Body of pancreas (tissue), 4 donors: ENCODE data around the gene TCEANC. TPM values are rescaled to one million over a fixed set of nuclear protein-coding genes. Genes with fewer than 3 reads are reported as not detected.

ENCODE experiments used
- ATAC-seq: fragments of 150-250 bp; one replicate; pipeline ENCODE4 v1.9.1; 2016
- DNase-seq, 4 donors: peaks; one replicate each; pipeline ENCODE4 v3.0.0-alpha.2; 2019
- H3K27ac ChIP-seq, 4 donors: fragments of 200-600 bp; sonication (generic); 1 replicate in 3 of 4; 2 replicates in 1 of 4; pipeline versions ENCODE4 v1.5.1 to v1.6.1; 2016 to 2019; ENCODE audit warnings: mild to moderate bottlenecking in 1 of 4, mixed read lengths in 1 of 4, moderate library complexity in 1 of 4
- H3K27me3 ChIP-seq, 2 donors: fragments of 200-600 bp; sonication (generic); one replicate each; pipeline ENCODE4 v1.6.0; 2016; ENCODE audit warnings: mild to moderate bottlenecking in 1 of 2
- H3K36me3 ChIP-seq, 2 donors: fragments of 200-600 bp; sonication (generic); replicated peaks in 1 of 2; 2 replicates each; pipeline ENCODE4 v1.5.1; 2016; ENCODE audit warnings: low read depth in 2 of 2; ENCODE audit not compliant: insufficient read depth in 1 of 2
- H3K4me1 ChIP-seq: fragments of 200-600 bp; sonication (generic); one replicate; pipeline ENCODE4 v1.6.0; 2016
- H3K4me3 ChIP-seq, 2 donors: fragments of 200-600 bp; sonication (generic); 1 replicate in 1 of 2; 2 replicates in 1 of 2; pipeline ENCODE4 v1.5.1; 2016 to 2019
- H3K9me3 ChIP-seq, 3 donors: fragments of 200-600 bp; sonication (generic); 1 replicate in 2 of 3; 2 replicates in 1 of 3; pipeline ENCODE4 v1.5.1; 2016
- POLR2A ChIP-seq, 3 donors: fragments of 450-650 bp; IDR thresholded peaks; one replicate each; pipeline ENCODE4 v1.6.1; 2016; ENCODE audit warnings: antibody characterized with exemption in 3 of 3, mild to moderate bottlenecking in 2 of 3
- whole genome bisulfite sequencing, 2 donors: methylation state at CpG; one replicate each; pipeline ENCODE4 v1.1.5; 2017; 5-methylcytosine and 5-hydroxymethylcytosine counted together
- intact Hi-C: fragments of 100-400 bp; cut with DNase I; formaldehyde crosslinking; loops from one replicate; pipeline ENCODE4 v1.15.1; 2023
- total RNA-seq, 2 donors: library from RNA; depleted of rRNA; stranded (reverse); fragments of >200 nt; gene quantifications; one replicate each; pipeline ENCODE4 v1.1.0, GENCODE V29; 2016
- TF ChIP-seq, protein P1 (sequence below), 7 experiments: fragments of 450-650 bp in 4 of 7; fragments of 200-600 bp in 3 of 7; sonication (generic) in 3 of 7; IDR thresholded peaks; one replicate each; pipeline ENCODE4 v1.5.1; 2016 to 2019; ENCODE audit warnings: antibody characterized with exemption in 7 of 7

TCEANC gene
- total RNA-seq, 2 donors from 2014 or later, result 3.1 to 5.3 TPM

DNA sequence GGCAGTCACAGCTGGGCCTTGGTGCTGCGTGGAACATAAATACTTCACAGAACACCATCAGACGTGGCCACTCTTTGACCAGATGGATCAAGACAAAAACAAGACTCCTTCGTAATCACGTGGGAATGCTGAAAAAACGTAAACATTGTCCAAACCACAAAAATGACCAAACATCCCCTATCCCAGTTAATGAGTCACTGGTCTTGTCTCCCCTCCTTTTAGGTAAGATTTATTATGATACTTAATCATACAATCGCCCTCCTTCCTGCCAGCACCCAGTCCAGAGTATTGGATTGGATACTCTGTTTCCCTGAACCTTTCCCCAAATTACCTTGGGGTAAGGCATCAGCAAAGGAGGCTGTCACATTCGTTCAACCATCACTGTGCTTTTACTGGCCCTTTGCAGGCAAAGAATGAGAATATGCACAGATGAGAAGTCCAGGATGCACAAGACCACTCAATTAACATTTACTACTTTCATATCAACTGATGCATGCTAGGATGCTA lies 601 bp upstream of the TCEANC start:
- Histone ChIP-seq H3K27ac (peak overlapping the region; percentile 37 to 96 (median 78)), H3K4me1 (peaks cover 6% of the 10 kb centered on the region), H3K4me3 (no peak overlapping the region), H3K27me3 (no peaks in the 10 kb centered on the region), H3K9me3 (no peaks in the 10 kb centered on the region), H3K36me3 (no peaks in the 10 kb centered on the region)
- intact Hi-C loops, result no loop called here
- WGBS, 2 donors, result 13 to 18% methylated on average over 7 of the region's 7 CpGs
- no peak for DNase-seq
- no peak for TF ChIP-seq POLR2A (IDR thresholded peaks at IDR 0.05)
- TF ChIP-seq, protein P1, sequence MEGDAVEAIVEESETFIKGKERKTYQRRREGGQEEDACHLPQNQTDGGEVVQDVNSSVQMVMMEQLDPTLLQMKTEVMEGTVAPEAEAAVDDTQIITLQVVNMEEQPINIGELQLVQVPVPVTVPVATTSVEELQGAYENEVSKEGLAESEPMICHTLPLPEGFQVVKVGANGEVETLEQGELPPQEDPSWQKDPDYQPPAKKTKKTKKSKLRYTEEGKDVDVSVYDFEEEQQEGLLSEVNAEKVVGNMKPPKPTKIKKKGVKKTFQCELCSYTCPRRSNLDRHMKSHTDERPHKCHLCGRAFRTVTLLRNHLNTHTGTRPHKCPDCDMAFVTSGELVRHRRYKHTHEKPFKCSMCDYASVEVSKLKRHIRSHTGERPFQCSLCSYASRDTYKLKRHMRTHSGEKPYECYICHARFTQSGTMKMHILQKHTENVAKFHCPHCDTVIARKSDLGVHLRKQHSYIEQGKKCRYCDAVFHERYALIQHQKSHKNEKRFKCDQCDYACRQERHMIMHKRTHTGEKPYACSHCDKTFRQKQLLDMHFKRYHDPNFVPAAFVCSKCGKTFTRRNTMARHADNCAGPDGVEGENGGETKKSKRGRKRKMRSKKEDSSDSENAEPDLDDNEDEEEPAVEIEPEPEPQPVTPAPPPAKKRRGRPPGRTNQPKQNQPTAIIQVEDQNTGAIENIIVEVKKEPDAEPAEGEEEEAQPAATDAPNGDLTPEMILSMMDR (IDR thresholded peaks at IDR 0.05), result no peak
- no peak for ATAC-seq

DNA sequence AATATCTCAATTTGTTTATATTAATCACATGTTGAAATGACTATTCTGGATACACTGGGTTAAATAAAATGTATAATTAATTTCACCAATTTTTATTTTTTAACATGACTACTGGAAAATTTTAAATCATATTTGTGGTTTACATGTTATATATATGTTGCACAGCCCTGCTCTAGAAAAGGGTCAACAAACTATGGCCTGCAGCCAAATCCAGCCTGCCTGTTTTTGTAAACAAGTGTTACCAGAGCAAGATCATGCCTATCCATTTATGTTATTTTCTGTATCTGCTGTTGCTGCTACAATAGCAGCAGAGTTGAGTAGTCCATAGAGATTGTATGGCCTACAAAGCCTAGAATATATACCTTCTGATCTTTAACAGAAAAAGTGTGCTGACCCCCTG lies 1.2 kb downstream of the TCEANC start:
- no peaks in the 10 kb centered on the region for H3K27me3 ChIP-seq
- H3K36me3 ChIP-seq, result no peaks in the 10 kb centered on the region
- H3K9me3 ChIP-seq, result no peaks in the 10 kb centered on the region
- H3K27ac ChIP-seq, result peak overlapping the region in 3 of 4 donors; percentile 90 to 96 (median 95)
- ATAC-seq, result no peak
- H3K4me1 ChIP-seq, result peaks cover 10% of the 10 kb centered on the region
- DNase-seq, result no peak
- TF ChIP-seq, protein P1 (IDR thresholded peaks at IDR 0.05), result no peak
- no peak for TF ChIP-seq POLR2A (IDR thresholded peaks at IDR 0.05)
- intact Hi-C loops, result no loop called here
- no peak overlapping the region for H3K4me3 ChIP-seq

DNA sequence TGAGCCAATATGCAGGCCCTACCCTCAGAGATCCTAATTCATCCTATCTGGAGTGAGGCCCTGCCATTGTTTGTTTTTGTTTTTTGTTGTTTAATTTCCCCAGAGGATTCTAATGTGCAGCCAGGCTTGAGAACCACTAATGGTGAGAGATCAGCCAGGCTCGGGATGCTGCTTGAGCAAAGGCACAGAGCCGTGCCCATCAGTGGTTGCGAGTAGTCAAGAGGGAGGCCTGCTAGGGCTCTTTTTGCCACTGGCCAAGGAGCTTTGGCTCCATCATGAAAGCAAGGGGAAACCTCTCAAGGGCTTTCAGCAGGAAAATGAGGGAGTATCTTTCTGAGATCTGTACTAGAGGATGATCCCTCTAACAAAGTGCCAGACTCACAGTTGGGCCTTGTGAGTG lies 2.7 kb downstream of the TCEANC start:
- ATAC-seq (no peak), DNase-seq (no peak)
- 86% methylated on average over 2 to 3 of the region's 3 CpGs for WGBS, 2 donors
- Histone ChIP-seq H3K27ac (no peak overlapping the region), H3K27me3 (no peaks in the 10 kb centered on the region), H3K9me3 (no peaks in the 10 kb centered on the region), H3K36me3 (no peaks in the 10 kb centered on the region), H3K4me1 (peaks cover 10% of the 10 kb centered on the region), H3K4me3 (no peak overlapping the region)
- TF ChIP-seq, protein P1 (IDR thresholded peaks at IDR 0.05), result no peak
- TF ChIP-seq POLR2A (IDR thresholded peaks at IDR 0.05), result no peak
- intact Hi-C loops, result no loop called here

DNA sequence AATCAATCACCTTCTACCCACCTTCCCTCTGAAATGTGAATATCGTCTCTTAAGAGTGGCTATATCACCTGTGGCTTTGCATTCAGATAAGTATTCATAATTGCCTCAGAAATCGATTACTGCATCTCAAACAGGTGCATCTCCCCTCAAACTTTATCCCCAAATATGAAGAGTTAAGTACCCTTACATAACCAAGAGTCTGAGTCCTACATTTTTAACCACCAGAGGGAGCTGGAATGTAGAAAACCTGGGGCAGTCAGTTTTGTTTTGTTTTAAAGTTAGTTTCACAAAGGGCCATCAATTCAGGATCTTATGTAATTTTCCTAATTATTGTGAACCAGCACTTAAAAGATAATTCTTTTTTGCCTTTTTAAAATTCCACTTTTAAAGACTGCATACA lies 5.7 kb downstream of the TCEANC start:
- no peaks in the 10 kb centered on the region for H3K36me3 ChIP-seq
- H3K9me3 ChIP-seq, result no peaks in the 10 kb centered on the region
- intact Hi-C loops, result no loop called here
- ATAC-seq, result peak; percentile 68
- TF ChIP-seq POLR2A (IDR thresholded peaks at IDR 0.05), result no peak
- TF ChIP-seq, protein P1 (IDR thresholded peaks at IDR 0.05), result peak; percentile 36 to 85 (median 59)
- H3K27me3 ChIP-seq, result no peaks in the 10 kb centered on the region
- H3K27ac ChIP-seq, result peak overlapping the region in 2 of 4 donors; percentile 24 to 47
- no peak overlapping the region for H3K4me3 ChIP-seq
- DNase-seq, result no peak
- WGBS, 2 donors, result 7% methylated on average over 2 of the region's 2 CpGs
- peaks cover 4% of the 10 kb centered on the region for H3K4me1 ChIP-seq

DNA sequence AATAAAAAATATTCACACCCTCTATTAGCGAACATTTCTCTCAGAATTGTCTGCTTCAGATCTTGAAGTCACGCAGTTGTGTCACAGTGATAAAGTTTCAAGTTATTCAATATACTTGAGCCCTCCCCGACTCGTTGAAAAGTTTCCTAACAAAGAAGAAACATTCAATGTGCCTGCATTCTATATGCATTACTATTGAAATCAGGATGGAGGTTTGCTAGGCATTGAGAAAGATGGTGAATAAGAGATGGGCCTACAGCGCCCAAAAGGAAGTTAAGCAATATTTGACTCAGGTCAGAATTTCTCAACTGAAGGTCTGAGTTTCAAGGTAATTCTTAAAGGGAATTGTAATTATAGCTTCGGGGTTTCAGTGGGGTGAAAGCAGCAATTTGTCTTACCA lies 6.1 kb downstream of the TCEANC start:
- TF ChIP-seq POLR2A (IDR thresholded peaks at IDR 0.05), result no peak
- TF ChIP-seq, protein P1 (IDR thresholded peaks at IDR 0.05), result no peak
- ATAC-seq (no peak), DNase-seq (no peak)
- Histone ChIP-seq H3K27me3 (no peaks in the 10 kb centered on the region), H3K36me3 (no peaks in the 10 kb centered on the region), H3K9me3 (no peaks in the 10 kb centered on the region), H3K4me1 (peaks cover 4% of the 10 kb centered on the region), H3K4me3 (no peak overlapping the region), H3K27ac (peak overlapping the region in 3 of 4 donors; percentile 24 to 47 (median 30))
- intact Hi-C loops, result no loop called here
- 22 to 25% methylated on average over 6 of the region's 6 CpGs for WGBS, 2 donors
